ENCODE data around the gene SACS. TPM values are rescaled to one million over a fixed set of nuclear protein-coding genes. Genes with fewer than 3 reads are reported as not detected.

Gene SACS
- total RNA-seq, 1 experiment from 2014 or later, result 64.2 TPM

DNA sequence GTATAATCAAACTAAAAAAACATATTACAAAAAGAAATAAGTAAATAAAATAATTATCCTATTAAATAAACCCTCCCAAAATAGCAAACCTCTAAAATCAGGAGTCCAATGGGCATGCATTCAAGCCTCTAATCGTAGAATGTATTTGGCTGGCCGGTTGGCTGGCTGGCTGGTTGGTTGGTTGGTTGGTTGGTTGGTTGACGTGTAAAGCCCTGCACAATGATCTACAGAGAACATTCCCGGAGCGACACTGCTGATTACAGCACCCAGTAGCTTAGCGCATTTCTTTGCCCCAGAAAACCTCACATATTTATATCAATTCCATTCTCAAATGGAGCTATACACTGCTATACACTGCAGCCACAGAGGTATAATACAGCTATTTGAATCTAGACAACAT, 65.6 kb downstream of the SACS start:
- no peak for DNase-seq (ENCODE audit: low read depth)

DNA sequence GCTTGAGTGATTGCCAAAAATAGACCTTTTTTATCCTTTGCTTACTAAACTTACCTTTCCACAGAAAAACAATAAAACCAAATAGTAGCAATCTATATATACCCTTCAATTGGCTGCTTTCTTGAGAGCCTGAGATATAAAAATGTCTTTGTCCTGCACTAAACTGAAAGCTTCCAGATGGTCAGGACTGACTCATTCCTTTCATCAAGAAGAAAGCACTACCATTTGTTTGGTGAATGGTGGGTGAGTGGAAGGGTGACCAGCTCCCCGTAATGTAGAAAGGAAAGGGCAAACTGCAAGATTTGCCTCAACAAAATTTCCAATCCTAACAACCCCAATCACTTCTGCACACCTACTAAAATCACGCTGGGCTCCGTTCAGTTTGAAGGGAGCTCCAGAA, 67.8 kb downstream of the SACS start:
- DNase-seq (ENCODE audit: low read depth), result peak; percentile 38

DNA sequence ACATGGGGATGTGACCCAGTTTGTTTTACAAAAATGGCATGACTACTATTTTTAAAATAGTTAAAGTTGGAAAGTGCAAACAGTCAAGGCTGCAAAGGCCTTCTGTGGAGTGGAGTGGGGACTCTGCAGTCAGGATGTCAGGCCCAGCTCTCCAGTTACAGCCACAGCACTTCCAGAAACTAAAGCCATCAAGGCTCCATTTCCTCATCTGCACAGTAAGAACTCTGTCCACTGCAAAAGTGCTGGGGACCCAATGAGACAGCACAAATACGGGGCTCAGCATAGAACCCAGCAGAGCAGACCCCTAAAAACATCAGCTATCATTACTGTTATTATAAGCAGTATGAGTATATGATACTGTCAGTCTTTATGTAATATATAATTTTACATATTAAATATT, 73.6 kb downstream of the SACS start:
- DNase-seq (ENCODE audit: low read depth), result no peak

DNA sequence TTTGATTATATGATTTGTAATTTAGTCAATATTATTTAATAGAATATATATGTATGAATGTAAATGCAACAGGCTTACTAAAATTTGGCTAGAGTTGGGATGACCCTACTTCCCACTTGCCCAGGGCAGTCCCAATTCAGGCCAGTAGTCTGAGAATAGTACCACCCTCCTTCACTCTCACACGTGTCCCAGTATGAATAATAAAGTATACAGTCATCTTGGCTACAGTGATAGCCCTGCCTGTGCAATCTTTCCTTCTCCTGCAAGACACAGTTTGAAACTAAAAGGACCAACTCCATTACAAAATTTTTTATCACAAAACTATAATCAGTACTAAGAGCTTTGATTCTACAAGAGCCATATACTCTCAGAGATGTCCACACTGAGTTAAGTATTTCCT, 76.2 kb downstream of the SACS start:
- DNase-seq (ENCODE audit: low read depth), result no peak

GRCh38 chr13:23356368-23356767, 77.1 kb downstream of the SACS start:
- no peak for DNase-seq (ENCODE audit: low read depth)

DNA sequence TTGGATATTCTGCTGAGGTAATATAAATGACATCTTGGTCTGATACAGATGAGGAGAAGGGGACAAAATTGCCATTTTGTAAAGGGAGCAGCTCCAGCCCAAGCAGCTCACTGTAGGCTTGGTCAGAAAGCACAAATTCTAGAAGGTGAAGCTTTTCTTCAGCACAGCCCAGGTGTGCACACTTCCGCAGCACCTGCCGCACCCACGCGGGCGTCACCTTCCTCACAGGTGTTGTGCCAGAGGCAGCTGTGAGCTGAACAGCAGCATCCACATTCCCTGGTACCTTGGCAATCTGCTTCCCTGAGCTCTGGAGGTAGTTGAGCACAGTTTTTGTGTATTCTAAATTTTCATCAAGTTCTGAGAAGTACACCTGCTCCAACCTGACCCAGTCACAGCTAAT, 79.0 kb downstream of the SACS start:
- no peak for DNase-seq (ENCODE audit: low read depth)

DNA sequence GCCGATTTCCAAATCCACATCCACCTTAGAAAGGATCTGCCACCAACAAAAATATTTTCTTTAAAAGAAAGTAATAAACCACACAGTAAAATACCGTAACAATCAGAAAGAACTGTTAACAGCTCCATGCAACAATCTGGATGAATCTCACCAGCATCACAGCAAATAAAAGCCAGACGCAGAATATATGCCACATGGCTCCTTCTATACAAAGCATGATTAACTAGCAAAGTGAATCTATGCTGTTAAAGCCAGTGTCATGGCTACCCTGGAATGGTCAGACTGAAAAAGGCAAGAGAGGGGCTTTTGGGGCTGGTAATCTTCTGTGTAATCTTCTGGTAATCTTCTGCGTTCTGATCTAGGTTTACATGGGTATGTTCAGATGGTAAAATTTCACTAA, 81.3 kb downstream of the SACS start:
- DNase-seq (ENCODE audit: low read depth), result no peak

- DNase-seq (ENCODE audit: low read depth), result no peak
Measured at GRCh38 chr13:23350009-23350408, 83.5 kb downstream of the SACS start.

- no peak for DNase-seq (ENCODE audit: low read depth)
Measured at GRCh38 chr13:23349161-23349897, 84.2 kb downstream of the SACS start.

GRCh38 chr13:23348262-23349127, 85.0 kb downstream of the SACS start:
- DNase-seq (ENCODE audit: low read depth), result peak; percentile 20

DNA sequence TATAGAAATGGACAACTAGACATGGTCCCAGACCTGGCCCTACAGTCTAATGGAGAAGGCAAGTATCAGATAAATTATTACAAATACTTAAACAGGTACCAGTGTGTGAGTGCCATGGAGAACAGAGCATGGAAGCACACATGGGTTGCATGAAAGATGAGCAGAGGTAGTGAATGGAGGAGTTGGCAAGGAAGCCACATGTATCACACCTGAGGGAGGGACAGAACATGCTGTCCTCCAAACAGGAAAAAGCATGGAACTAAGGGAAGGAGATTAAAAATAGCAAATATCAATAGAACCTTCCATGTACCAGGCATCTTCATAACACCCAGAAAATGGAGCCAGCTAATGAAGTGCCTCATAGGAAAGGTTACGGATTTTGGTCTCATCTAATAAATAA, 85.9 kb downstream of the SACS start:
- DNase-seq (ENCODE audit: low read depth), result no peak

- no peak for DNase-seq (ENCODE audit: low read depth)
Measured at GRCh38 chr13:23344931-23345595, 88.4 kb downstream of the SACS start.

GRCh38 chr13:23339225-23339624, 94.3 kb downstream of the SACS start:
- DNase-seq (ENCODE audit: low read depth), result no peak

GRCh38 chr13:23330356-23330755, 103.1 kb downstream of the SACS start:
- DNase-seq (ENCODE audit: low read depth), result no peak

DNA sequence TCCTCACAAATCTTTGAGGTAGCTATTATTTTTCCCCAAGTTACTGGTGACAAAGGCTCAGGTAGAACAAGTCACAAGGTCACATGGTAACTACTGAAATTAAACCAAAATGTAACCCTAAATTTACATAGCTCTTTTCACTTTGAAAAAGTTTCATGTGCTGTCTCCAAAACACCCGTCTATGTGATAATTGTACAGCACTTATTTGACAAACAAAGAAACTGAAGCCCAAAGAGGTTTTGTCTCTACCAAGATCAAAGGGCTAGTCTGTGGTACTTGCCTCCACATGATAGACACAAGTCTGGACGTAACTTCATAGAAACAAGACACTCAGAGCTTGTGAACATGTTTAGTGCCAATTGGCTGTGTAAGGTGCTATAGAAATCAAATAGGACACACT, 108.3 kb downstream of the SACS start:
- DNase-seq (ENCODE audit: low read depth), result no peak

DNA sequence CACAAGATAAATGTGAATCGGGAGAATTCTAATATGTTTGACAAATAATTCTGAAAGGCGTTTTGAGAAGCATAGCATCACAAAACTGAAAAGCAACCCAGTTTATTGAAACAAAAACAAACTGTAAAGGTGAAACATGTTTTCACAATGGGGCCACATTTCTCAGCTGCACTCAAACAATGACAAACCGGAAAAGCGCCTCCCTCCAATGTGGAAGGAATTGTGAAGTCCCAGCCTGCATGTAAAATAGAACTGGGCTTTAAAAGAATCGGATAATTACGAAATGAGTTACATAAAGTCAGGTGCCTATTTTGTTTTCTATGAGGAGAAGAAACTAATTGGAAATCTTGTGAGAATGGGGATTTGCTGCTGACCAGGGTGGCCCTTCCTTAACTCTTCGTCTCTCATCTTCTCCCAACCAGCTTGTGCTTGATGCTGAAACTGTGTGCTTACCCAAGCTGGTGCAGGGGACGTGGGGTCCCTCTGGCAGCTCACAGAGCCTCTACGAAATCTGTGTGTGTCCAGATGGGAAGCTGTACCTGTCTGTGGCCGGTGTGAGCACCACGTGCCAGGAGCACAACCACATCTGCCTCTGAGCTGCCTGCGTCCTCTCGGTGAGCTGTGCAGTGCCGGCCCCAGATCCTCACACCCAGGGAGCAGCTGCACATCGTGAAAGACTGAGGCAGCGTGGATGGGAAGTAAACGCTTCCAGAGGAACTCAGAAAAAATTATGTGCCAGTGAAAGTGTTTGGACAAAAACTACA, 109.4 kb downstream of the SACS start:
- no peak for DNase-seq (ENCODE audit: low read depth)

- DNase-seq (ENCODE audit: low read depth), result no peak
Measured at GRCh38 chr13:23322353-23323336, 110.9 kb downstream of the SACS start.

GRCh38 chr13:23321535-23322241, 111.8 kb downstream of the SACS start:
- DNase-seq (ENCODE audit: low read depth), result peak; percentile 91

DNA sequence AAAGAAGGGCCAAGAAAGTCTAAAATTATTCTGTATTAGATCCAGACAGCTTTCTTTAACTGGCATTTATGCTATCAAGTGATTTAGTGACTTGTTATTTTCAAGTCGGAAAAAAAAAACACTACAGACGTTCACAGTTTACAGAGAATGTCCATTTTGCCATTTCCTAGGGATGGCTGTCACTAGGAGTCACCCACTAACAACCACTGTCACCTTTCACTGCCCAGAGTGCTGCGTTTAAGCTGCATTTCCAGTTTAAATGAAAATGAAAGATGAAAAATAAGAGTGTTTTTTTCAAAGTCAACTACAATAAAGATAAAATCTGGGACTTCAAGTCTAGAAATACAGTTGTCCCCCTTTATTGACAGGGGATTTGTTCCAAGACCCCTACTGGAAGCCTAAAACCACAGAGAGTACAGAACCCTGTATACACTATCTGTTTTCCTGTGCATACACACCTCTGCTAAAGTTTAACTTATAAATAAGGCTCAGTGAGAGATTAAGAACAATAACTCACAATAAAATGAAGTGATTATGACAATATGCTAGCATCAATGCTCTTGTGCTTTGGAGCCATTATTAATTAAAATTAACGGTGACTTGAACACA, 112.5 kb downstream of the SACS start:
- DNase-seq (ENCODE audit: low read depth), result no peak

GRCh38 chr13:23319883-23320224, 113.6 kb downstream of the SACS start:
- no peak for DNase-seq (ENCODE audit: low read depth)

Measured in RPMI7951 (cell line).